GM21367 (cell line): ENCODE results near the gene NCR3LG1.
A peak's percentile ranks its signal among the peaks of the same experiment; 100 is the strongest.

Experiments used
- ATAC-seq: cut with Tn5 transposase; IDR thresholded peaks from one replicate; pipeline ENCODE4 v1.9.1; 2021; ENCODE audit not compliant: unreplicated experiment

The NCR3LG1 gene, protein sequence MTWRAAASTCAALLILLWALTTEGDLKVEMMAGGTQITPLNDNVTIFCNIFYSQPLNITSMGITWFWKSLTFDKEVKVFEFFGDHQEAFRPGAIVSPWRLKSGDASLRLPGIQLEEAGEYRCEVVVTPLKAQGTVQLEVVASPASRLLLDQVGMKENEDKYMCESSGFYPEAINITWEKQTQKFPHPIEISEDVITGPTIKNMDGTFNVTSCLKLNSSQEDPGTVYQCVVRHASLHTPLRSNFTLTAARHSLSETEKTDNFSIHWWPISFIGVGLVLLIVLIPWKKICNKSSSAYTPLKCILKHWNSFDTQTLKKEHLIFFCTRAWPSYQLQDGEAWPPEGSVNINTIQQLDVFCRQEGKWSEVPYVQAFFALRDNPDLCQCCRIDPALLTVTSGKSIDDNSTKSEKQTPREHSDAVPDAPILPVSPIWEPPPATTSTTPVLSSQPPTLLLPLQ

GRCh38 chr11:17351510-17352176 lies at the start of gene NCR3LG1:
Gene NCR3LG1 (plus strand): TSS chr11:17351800. CDS start chr11:17351970, 170 bp downstream.
- ATAC-seq: no peak

DNA sequence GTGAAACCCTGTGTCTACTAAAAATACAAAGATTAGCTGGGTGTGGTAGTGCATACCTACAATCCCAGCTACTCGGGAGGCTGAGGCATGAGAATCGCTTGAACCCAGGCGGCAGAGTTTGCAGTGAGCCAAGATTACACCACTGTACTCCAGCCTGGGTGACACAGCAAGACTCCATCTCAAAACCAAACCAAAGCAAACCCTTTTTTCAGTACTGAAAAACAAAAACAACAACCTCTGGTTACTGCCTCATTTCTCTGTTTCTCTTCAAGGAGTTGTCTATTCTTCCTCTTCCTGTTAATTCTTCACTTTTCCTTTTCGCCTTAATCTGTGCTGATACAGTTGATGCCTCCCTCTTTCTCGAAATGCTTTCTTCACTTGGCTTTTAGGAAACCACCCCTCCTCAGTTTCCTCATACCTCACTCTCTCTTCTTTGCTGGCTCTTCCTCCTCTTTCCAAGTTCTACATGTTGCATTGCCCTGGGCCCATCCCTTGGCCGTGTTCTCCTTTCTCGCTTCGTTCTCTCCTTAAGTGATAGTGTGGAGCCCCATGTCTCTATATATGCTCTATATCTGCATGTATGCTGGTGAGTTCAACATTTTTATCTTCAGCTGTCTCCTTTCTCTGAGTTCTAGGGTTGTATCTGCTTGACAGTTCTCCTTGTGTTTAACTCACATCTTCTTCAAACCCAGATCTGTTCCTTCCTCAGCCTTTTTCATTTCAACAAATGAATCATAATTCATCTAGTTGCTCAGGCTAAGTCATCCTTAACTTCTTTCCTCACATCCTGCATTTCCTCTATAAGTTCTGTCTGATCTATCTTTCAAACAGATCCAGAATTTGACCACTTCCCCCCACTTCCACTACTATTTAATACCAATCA lies 38.0 kb upstream of the NCR3LG1 start:
- ATAC-seq: no peak

- no peak for ATAC-seq
These were observed 37.4 kb upstream of the NCR3LG1 start for GRCh38 chr11:17314232-17314547.

- no peak for ATAC-seq
These were observed 36.6 kb upstream of the NCR3LG1 start for GRCh38 chr11:17314904-17315426.

DNA sequence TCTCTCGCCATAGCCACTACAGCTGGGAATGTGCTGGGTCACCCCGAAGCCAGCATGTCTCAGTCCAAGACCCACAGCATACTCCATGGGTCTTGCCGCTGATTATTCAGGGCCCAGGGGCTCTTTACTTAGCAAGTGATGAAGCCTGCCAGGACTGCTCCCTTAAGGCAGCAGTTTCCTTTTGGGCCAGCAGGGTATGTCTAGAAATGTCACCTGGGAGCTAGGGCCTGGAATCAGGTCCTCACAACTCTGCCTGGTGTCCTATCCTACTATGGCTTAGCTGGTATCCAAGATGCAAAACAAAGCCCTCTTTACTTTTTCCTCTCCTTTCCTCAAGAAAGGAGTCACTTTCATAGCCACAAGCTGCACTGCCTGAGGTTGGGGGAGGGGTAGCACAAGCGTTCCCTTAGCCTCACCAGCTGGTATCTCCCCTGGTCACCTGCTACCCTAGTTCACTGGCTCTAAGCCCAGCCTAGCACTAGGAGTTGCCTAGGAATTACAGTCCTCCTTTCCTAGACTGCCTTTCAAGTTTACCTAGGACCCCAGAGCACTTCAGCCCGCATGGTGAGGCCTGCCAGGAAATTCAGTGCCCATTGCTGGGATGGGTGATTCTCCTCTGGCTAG lies 22.6 kb upstream of the NCR3LG1 start:
- ATAC-seq: no peak

DNA sequence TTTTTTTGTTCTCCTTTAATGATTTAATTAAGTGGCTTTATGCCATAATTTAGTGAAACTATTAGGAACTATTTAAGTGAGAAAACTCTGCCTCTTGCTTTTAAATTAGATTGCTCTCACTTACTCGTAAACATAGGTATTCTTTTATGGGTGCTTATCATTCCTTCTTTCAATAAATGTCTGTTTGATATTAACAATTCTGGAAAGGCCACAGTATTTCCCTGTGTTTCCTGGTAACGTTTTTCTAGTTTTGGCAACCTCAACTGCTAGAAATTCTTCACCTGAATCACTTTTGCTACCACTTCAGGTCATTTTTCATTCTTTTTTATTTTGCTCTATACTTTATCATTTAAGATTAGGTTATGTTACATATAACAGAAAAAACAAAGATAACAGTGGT lies 19.9 kb upstream of the NCR3LG1 start:
- no peak for ATAC-seq

- ATAC-seq: no peak
These were observed 17.6 kb upstream of the NCR3LG1 start for GRCh38 chr11:17333799-17334586.

DNA sequence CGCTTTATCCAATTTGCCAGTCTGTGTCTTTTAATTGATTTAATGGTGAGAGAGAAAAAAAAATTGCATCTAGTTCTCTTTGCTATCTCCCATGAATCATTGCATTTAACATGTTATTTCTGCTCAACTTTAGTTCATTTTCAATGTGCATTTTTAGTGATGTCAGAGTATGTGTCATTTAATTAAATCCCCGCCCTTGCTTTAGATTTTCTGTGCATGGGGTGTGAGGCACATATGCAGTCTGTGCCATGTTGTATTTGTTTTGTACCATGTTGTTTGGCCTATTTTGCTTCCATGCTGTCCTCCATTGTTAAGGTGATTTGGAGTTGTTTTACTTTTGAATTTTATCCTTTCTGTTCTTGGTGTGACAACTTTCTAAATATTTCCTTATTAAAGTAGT lies 8.3 kb upstream of the NCR3LG1 start:
- ATAC-seq: no peak

GRCh38 chr11:17343907-17344306 lies 7.7 kb upstream of the NCR3LG1 start:
- ATAC-seq: no peak

DNA sequence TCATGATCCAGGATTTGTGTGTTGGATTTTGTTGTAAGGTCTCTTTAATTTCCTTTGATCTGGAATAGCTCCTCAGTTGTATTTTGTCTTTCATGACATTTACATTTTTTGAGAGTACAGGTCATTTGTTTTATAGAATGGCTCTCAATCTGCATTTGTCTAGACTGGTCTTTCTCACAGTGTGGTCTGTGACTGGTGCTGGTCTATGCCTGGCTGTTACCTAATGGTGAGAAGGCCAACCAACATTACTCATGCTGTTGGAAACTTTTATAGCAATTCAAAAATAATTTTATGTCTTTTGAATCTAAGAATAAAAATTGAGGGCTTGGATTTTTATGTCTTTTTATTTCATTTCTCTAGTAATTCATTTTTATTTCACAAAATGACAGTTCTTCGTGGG lies 3.9 kb upstream of the NCR3LG1 start:
- ATAC-seq: no peak

DNA sequence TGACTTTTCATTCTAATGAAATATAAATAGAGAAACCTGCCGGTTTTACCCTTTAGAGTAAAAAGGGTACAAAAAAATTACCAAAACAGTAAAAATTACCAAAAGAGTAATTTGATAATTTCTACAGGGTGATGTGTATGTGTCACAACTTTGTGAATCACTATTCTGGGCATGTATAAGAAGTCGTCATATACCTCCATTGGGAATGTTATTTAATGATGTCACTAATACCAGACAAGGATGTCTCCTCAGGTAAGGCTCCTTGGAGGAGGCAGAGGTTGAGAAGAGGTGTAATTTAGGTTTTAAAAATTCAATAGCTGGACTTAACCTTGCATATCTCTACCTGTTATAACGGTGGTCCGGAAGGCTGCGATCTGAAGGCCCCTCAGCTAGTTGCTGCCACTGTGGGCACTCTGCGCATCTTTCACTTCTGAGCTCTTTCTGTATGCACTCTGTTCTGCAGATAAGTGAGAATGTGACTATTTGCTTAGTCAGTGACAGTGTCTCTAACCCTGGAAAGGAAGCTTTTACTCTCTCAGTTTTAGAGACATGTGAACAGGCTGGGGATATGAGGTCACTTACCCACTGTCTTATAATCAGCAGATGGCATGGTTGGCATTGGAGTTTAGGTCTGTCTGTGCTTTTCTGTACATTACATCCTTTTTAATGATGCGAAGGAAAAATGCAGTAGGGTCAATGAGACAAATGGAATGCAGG lies 987 bp upstream of the NCR3LG1 start:
- ATAC-seq: no peak

DNA sequence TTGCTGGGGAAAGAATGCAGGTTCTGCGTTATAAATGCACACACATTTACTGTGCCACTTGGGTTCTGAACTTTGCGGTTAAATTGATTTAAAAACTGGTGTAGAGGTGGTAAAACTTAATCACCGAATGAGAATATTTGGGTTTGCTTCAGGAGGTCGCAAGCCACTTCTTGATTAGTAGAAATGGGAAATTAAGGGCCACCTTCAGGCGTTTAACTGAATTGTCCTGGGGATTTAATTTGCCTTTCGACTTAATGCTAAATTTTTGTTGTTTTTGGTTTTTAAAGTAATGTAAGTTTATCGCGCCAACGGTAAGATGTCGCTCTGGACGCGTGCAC lies 459 bp upstream of the NCR3LG1 start:
- no peak for ATAC-seq

GRCh38 chr11:17352950-17353820 lies 1.6 kb downstream of the NCR3LG1 start:
- ATAC-seq: peak; percentile 34

GRCh38 chr11:17353821-17354600 lies 2.4 kb downstream of the NCR3LG1 start:
- ATAC-seq: no peak

DNA sequence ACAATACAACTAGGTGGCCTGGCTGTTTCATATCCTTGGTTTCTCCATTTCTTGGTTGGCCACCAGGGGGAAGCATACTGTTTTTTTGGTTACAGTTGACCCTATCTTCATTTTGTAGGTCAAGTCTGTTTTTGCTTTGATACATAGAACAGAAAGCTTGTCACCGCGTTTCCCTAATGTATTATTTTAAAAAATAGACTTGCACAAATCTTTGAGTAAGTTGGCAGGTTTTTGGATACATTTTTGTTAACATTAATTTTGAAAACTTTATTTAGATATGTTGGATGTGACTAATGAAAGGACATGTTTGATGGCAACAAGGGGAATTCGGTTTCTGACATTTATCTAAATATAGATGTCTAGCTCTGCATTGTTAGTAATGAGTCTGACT lies 3.0 kb downstream of the NCR3LG1 start:
- ATAC-seq: no peak

DNA sequence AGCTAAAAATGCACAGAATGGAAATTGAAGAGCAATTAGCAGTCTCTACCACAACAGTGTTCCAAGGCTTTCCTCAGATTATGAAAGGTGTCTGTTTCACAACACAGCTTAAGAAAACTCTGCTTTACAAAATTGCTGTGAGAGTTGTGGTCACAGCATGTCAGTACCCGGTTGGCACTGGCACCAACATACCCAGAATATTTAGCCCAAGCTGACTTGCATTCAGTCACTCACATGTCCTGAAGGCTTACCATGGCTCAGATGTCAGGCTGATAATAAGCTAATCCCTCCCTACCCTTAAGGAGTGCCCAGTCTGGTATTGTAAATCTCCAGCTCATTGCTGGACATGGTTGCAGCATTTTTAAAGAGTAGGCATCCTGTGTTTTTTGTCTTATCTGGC lies 14.9 kb downstream of the NCR3LG1 start:
- no peak for ATAC-seq

GRCh38 chr11:17368551-17368950 lies 17.0 kb downstream of the NCR3LG1 start:
- ATAC-seq: no peak

- ATAC-seq: no peak
These were observed 17.5 kb downstream of the NCR3LG1 start for GRCh38 chr11:17369094-17369493.
